CD8-positive, alpha-beta memory T cell (primary cell): Measurements from ENCODE around the gene P2RX4. TPM values are rescaled to one million over a fixed set of nuclear protein-coding genes. Genes with fewer than 3 reads are reported as not detected.

Source experiments
- CTCF ChIA-PET: fragments of 350-600 bp; sonication (Branson Sonifier 250); formaldehyde crosslinking; loops from one replicate; lab custom pipeline; 2021; ENCODE audit warnings: antibody characterized with exemption; lab: Charles Lee
- POLR2A ChIA-PET: fragments of 350-600 bp; sonication (Branson Sonifier 250); formaldehyde crosslinking; loops from one replicate; lab custom pipeline; 2021; ENCODE audit warnings: antibody characterized with exemption; lab: Charles Lee
- DNase-seq, 5 donors: peaks; one replicate each; pipeline versions ENCODE4 v3.0.0 to v3.0.0-alpha.2; 2020 to 2022; ENCODE audit warnings: mixed read lengths in 1 of 5
- H3K27ac ChIP-seq: one replicate; pipeline ENCODE4 v1.7.0; 2013; ENCODE audit warnings: low read depth, mild to moderate bottlenecking, low read length, moderate library complexity
- H3K27me3 ChIP-seq: 2 replicates; pipeline ENCODE4 v1.7.0; 2013; ENCODE audit warnings: low read length, mild to moderate bottlenecking; ENCODE audit not compliant: insufficient read depth, poor library complexity, severe bottlenecking
- H3K36me3 ChIP-seq: 2 replicates; pipeline ENCODE4 v1.7.0; 2013; ENCODE audit warnings: mild to moderate bottlenecking, low read length, moderate library complexity; ENCODE audit not compliant: insufficient read depth
- H3K4me1 ChIP-seq: 2 replicates; pipeline ENCODE4 v1.7.0; 2013; ENCODE audit warnings: mild to moderate bottlenecking, low read length, moderate library complexity; ENCODE audit not compliant: insufficient read depth
- H3K4me3 ChIP-seq: 2 replicates; pipeline ENCODE4 v1.7.0; 2013; ENCODE audit warnings: mild to moderate bottlenecking, low read length
- H3K9me3 ChIP-seq: 2 replicates; pipeline ENCODE4 v1.7.0; 2013; ENCODE audit warnings: mild to moderate bottlenecking, low read length
- H3K27ac Mint-ChIP-seq, 8 donors: one replicate each; pipeline ENCODE4 v1.8.0; 2020 to 2021; ENCODE audit warnings: mixed read lengths in 8 of 8, mild to moderate bottlenecking in 6 of 8, inconsistent platforms in 3 of 8, moderate library complexity in 3 of 8
- H3K27me3 Mint-ChIP-seq, 2 donors: one replicate each; pipeline ENCODE4 v1.8.0; 2020 to 2021; ENCODE audit warnings: mixed read lengths in 2 of 2, mild to moderate bottlenecking in 1 of 2, moderate library complexity in 1 of 2
- H3K36me3 Mint-ChIP-seq, 3 donors: one replicate each; pipeline ENCODE4 v1.8.0; 2020 to 2021; ENCODE audit warnings: mixed read lengths in 3 of 3, inconsistent platforms in 1 of 3, mild to moderate bottlenecking in 1 of 3
- H3K4me1 Mint-ChIP-seq, 3 donors: one replicate each; pipeline ENCODE4 v1.8.0; 2020 to 2021; ENCODE audit warnings: mixed read lengths in 3 of 3, inconsistent platforms in 1 of 3, mild to moderate bottlenecking in 1 of 3
- H3K4me3 Mint-ChIP-seq, 7 donors: one replicate each; pipeline ENCODE4 v1.8.0; 2020 to 2021; ENCODE audit warnings: mixed read lengths in 7 of 7, mild to moderate bottlenecking in 6 of 7, moderate library complexity in 4 of 7, inconsistent platforms in 2 of 7
- H3K9me3 Mint-ChIP-seq, 5 donors: one replicate each; pipeline ENCODE4 v1.8.0; 2020 to 2022; ENCODE audit warnings: mixed read lengths in 5 of 5, mild to moderate bottlenecking in 3 of 5, moderate library complexity in 2 of 5, inconsistent platforms in 1 of 5
- polyA plus RNA-seq: library from polyadenylated mRNA; unstranded; fragments of 300-500 nt; fragmentation: Illumina TruSeq; gene quantifications from one replicate; pipeline ENCODE4 v1.2.3, GENCODE V29; 2021
- total RNA-seq, 2 experiments: library from RNA; stranded (reverse); gene quantifications; one replicate each; pipeline ENCODE4 v1.2.3, GENCODE V29; 2021

The P2RX4 gene
- total and polyA plus RNA-seq, 3 experiments from 2014 or later = 27.0 to 40.3 (median 39.2) TPM

GRCh38 chr12:121261398-121261797 is 51.5 kb downstream of the P2RX4 start:
- H3K4me3 Mint-ChIP-seq = no peak overlapping the region
- H3K4me1 ChIP-seq = no peaks in the 10 kb centered on the region
- H3K36me3 ChIP-seq = peaks cover 3% of the 10 kb centered on the region
- no peak for DNase-seq
- CTCF ChIA-PET = no interaction called here
- no peak overlapping the region for H3K4me3 ChIP-seq
- no peaks in the 10 kb centered on the region for H3K27me3 Mint-ChIP-seq
- no peaks in the 10 kb centered on the region for H3K9me3 ChIP-seq
- POLR2A ChIA-PET = no interaction called here
- H3K27ac ChIP-seq = no peak overlapping the region
- H3K4me1 Mint-ChIP-seq = no peaks in the 10 kb centered on the region
- H3K9me3 Mint-ChIP-seq = no peaks in the 10 kb centered on the region
- H3K36me3 Mint-ChIP-seq = peaks cover 5 to 65% (median 24%) of the 10 kb centered on the region in 3 donors
- H3K27ac Mint-ChIP-seq = peak overlapping the region in 1 of 8 donors; percentile 41
- H3K27me3 ChIP-seq = no peaks in the 10 kb centered on the region

GRCh38 chr12:121263206-121263935 is 53.4 kb downstream of the P2RX4 start:
- Mint-ChIP-seq H3K27ac (peak overlapping the region in 1 of 8 donors; percentile 6), H3K36me3 (peaks cover 0 to 62% (median 25%) of the 10 kb centered on the region in 3 donors), H3K4me1 (no peaks in the 10 kb centered on the region), H3K9me3 (no peaks in the 10 kb centered on the region), H3K27me3 (no peaks in the 10 kb centered on the region), H3K4me3 (no peak overlapping the region)
- ChIA-PET POLR2A (no interaction called here), CTCF (no interaction called here)
- DNase-seq = no peak
- H3K27ac ChIP-seq = no peak overlapping the region
- H3K4me3 ChIP-seq = no peak overlapping the region
- H3K36me3 ChIP-seq = peaks cover 3% of the 10 kb centered on the region
- no peaks in the 10 kb centered on the region for H3K27me3 ChIP-seq
- H3K9me3 ChIP-seq = no peaks in the 10 kb centered on the region
- no peaks in the 10 kb centered on the region for H3K4me1 ChIP-seq

GRCh38 chr12:121264135-121264534 is 54.2 kb downstream of the P2RX4 start:
- CTCF ChIA-PET = no interaction called here
- Mint-ChIP-seq H3K27ac (no peak overlapping the region), H3K9me3 (no peaks in the 10 kb centered on the region), H3K4me3 (no peak overlapping the region), H3K4me1 (no peaks in the 10 kb centered on the region), H3K27me3 (no peaks in the 10 kb centered on the region), H3K36me3 (peaks cover 0 to 62% (median 25%) of the 10 kb centered on the region in 3 donors)
- Histone ChIP-seq H3K36me3 (peaks cover 8% of the 10 kb centered on the region), H3K4me3 (no peak overlapping the region), H3K27me3 (no peaks in the 10 kb centered on the region), H3K27ac (no peak overlapping the region), H3K4me1 (no peaks in the 10 kb centered on the region), H3K9me3 (no peaks in the 10 kb centered on the region)
- POLR2A ChIA-PET = no interaction called here
- no peak for DNase-seq

- CTCF ChIA-PET = no interaction called here
Measured at GRCh38 chr12:121264951-121265515, 55.1 kb downstream of the P2RX4 start.

GRCh38 chr12:121267822-121268221 is 57.9 kb downstream of the P2RX4 start:
- POLR2A ChIA-PET = no interaction called here
- CTCF ChIA-PET = no interaction called here

More at GRCh38 chr12:121264951-121265515, 55.1 kb downstream of the P2RX4 start:
- Histone ChIP-seq H3K4me3 (no peak overlapping the region), H3K27ac (no peak overlapping the region), H3K36me3 (peaks cover 7% of the 10 kb centered on the region), H3K9me3 (no peaks in the 10 kb centered on the region), H3K4me1 (no peaks in the 10 kb centered on the region), H3K27me3 (no peaks in the 10 kb centered on the region)
- Mint-ChIP-seq H3K27ac (peak overlapping the region in 3 of 8 donors; percentile 22 to 66 (median 38)), H3K4me3 (no peak overlapping the region), H3K4me1 (no peaks in the 10 kb centered on the region), H3K36me3 (peaks cover 0 to 59% (median 22%) of the 10 kb centered on the region in 3 donors), H3K27me3 (no peaks in the 10 kb centered on the region), H3K9me3 (no peaks in the 10 kb centered on the region)
- POLR2A ChIA-PET = no interaction called here
- no peak for DNase-seq

GRCh38 chr12:121273364-121273896 is 63.5 kb downstream of the P2RX4 start:
- POLR2A ChIA-PET = no interaction called here

More at GRCh38 chr12:121267822-121268221, 57.9 kb downstream of the P2RX4 start:
- no peak for DNase-seq
- H3K4me3 Mint-ChIP-seq = no peak overlapping the region
- H3K4me3 ChIP-seq = no peak overlapping the region
- H3K9me3 ChIP-seq = no peaks in the 10 kb centered on the region
- H3K4me1 ChIP-seq = no peaks in the 10 kb centered on the region
- H3K27ac ChIP-seq = no peak overlapping the region
- H3K27ac Mint-ChIP-seq = no peak overlapping the region
- peaks cover 5% of the 10 kb centered on the region for H3K36me3 ChIP-seq
- no peaks in the 10 kb centered on the region for H3K9me3 Mint-ChIP-seq
- H3K4me1 Mint-ChIP-seq = no peaks in the 10 kb centered on the region
- no peaks in the 10 kb centered on the region for H3K27me3 ChIP-seq
- H3K27me3 Mint-ChIP-seq = no peaks in the 10 kb centered on the region
- peaks cover 0 to 51% (median 19%) of the 10 kb centered on the region in 3 donors for H3K36me3 Mint-ChIP-seq

GRCh38 chr12:121274036-121274763 is 64.3 kb downstream of the P2RX4 start:
- no peaks in the 10 kb centered on the region for H3K27me3 Mint-ChIP-seq
- H3K36me3 Mint-ChIP-seq = peaks cover 0 to 41% (median 9%) of the 10 kb centered on the region in 3 donors
- CTCF ChIA-PET = no interaction called here
- H3K4me3 ChIP-seq = no peak overlapping the region
- H3K27ac ChIP-seq = no peak overlapping the region
- no peak for DNase-seq
- H3K4me3 Mint-ChIP-seq = no peak overlapping the region
- no peaks in the 10 kb centered on the region for H3K27me3 ChIP-seq
- H3K9me3 ChIP-seq = no peaks in the 10 kb centered on the region
- no peaks in the 10 kb centered on the region for H3K9me3 Mint-ChIP-seq
- no peak overlapping the region for H3K27ac Mint-ChIP-seq
- no peaks in the 10 kb centered on the region for H3K4me1 ChIP-seq
- POLR2A ChIA-PET = no interaction called here
- H3K4me1 Mint-ChIP-seq = peaks cover 0 to 3% (median 0%) of the 10 kb centered on the region in 3 donors
- H3K36me3 ChIP-seq = no peaks in the 10 kb centered on the region

More at GRCh38 chr12:121273364-121273896, 63.5 kb downstream of the P2RX4 start:
- Histone ChIP-seq H3K27me3 (no peaks in the 10 kb centered on the region), H3K4me3 (no peak overlapping the region), H3K4me1 (no peaks in the 10 kb centered on the region), H3K27ac (no peak overlapping the region), H3K9me3 (no peaks in the 10 kb centered on the region), H3K36me3 (peaks cover 5% of the 10 kb centered on the region)
- Mint-ChIP-seq H3K4me1 (peaks cover 0 to 3% (median 0%) of the 10 kb centered on the region in 3 donors), H3K27me3 (no peaks in the 10 kb centered on the region), H3K4me3 (no peak overlapping the region), H3K9me3 (no peaks in the 10 kb centered on the region), H3K27ac (no peak overlapping the region), H3K36me3 (peaks cover 0 to 44% (median 9%) of the 10 kb centered on the region in 3 donors)
- DNase-seq = no peak
- CTCF ChIA-PET = no interaction called here

- Histone ChIP-seq H3K36me3 (no peaks in the 10 kb centered on the region), H3K4me3 (no peak overlapping the region), H3K9me3 (no peaks in the 10 kb centered on the region), H3K4me1 (no peaks in the 10 kb centered on the region), H3K27ac (no peak overlapping the region), H3K27me3 (no peaks in the 10 kb centered on the region)
- Mint-ChIP-seq H3K27me3 (no peaks in the 10 kb centered on the region), H3K4me1 (peaks cover 0 to 4% (median 0%) of the 10 kb centered on the region in 3 donors), H3K27ac (peak overlapping the region in 1 of 8 donors; percentile 60), H3K36me3 (peaks cover 0 to 28% (median 4%) of the 10 kb centered on the region in 3 donors), H3K4me3 (no peak overlapping the region), H3K9me3 (no peaks in the 10 kb centered on the region)
- ChIA-PET POLR2A (no interaction called here), CTCF (no interaction called here)
- DNase-seq = no peak
Measured at GRCh38 chr12:121277374-121277759, 67.4 kb downstream of the P2RX4 start.
